ENCODE data around the gene NUP62.

The NUP62 gene

DNA sequence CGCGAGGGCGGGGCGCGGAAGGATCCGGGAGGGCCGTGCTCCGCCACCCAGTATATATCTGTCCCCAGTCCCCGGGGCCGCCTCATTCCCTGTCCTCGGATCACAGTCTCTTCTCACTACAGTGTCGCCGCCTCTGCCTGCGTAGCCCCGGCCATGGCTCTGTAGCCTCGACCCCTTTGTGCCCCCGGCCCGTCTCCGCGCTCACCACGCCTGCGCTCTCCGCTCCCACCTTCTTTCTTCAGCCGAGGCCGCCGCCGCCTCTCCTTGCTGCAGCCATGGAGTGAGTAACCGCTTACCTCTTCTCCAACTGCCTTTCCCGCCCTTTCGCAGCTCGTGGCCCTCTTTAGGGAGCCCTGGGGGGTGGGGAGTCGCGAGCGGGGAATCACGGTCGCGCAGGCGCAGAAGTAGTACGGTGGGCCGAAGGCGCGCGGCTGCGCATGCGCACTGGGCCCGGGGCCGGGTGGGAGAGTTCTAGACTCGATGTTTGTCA lies at the start of gene NUP62, which contains the start of gene ATF5:
Gene NUP62 (minus strand): TSS at position 384 of the 490 bp plus-strand sequence. CDS start 19,697 bp downstream, outside the sequence.
Gene ATF5 (plus strand): TSS at position 85 of the 490 bp plus-strand sequence. CDS start 1,646 bp downstream, outside the sequence.
- no peaks in the 10 kb centered on the region for H3K27me3 ChIP-seq (ENCODE audit: insufficient read depth, insufficient read length)
- no peaks in the 10 kb centered on the region for H3K9me3 ChIP-seq (ENCODE audit: insufficient read depth, low read length)
- H3K36me3 ChIP-seq (ENCODE audit: insufficient read depth, insufficient read length, low read length), result peaks cover 37% of the 10 kb centered on the region
- TF ChIP-seq SUZ12 (IDR thresholded peaks at IDR 0.05; ENCODE audit: extremely low read depth, insufficient read depth, insufficient read length) (no peak), YY1 (IDR thresholded peaks at IDR 0.05; ENCODE audit: insufficient read depth, insufficient read length) (no peak), ZNF274 (IDR thresholded peaks at IDR 0.05; ENCODE audit: low read depth, low read length) (no peak)
- peaks cover 13% of the 10 kb centered on the region for H3K4me1 ChIP-seq (ENCODE audit: insufficient read depth, insufficient read length)
- peak within 1 kb of the TSS; percentile 97 for H3K9ac ChIP-seq (ENCODE audit: insufficient read length, low read depth)
- DNase-seq (ENCODE audit: low read depth, low spot score), result peak; percentile 30
- peak within 1 kb of the TSS; percentile 91 for H3K4me3 ChIP-seq (ENCODE audit: insufficient read length, low read depth)

- DNase-seq (ENCODE audit: low read depth, low spot score), result no peak
- no peak overlapping the region for H3K9ac ChIP-seq (ENCODE audit: insufficient read length, low read depth)
- no peaks in the 10 kb centered on the region for H3K27me3 ChIP-seq (ENCODE audit: insufficient read depth, insufficient read length)
- H3K4me1 ChIP-seq (ENCODE audit: insufficient read depth, insufficient read length), result no peaks in the 10 kb centered on the region
- peaks cover 8% of the 10 kb centered on the region for H3K36me3 ChIP-seq (ENCODE audit: insufficient read depth, insufficient read length, low read length)
- H3K4me3 ChIP-seq (ENCODE audit: insufficient read length, low read depth), result no peak overlapping the region
- TF ChIP-seq ZNF274 (IDR thresholded peaks at IDR 0.05; ENCODE audit: low read depth, low read length) (no peak), YY1 (IDR thresholded peaks at IDR 0.05; ENCODE audit: insufficient read depth, insufficient read length) (no peak), SUZ12 (IDR thresholded peaks at IDR 0.05; ENCODE audit: extremely low read depth, insufficient read depth, insufficient read length) (no peak)
- H3K9me3 ChIP-seq (ENCODE audit: insufficient read depth, low read length), result no peaks in the 10 kb centered on the region
These were observed 49.0 kb upstream of the NUP62 start for GRCh38 chr19:49978324-49978723.

GRCh38 chr19:49977881-49978280 lies 48.6 kb upstream of the NUP62 start:
- Histone ChIP-seq H3K36me3 (ENCODE audit: insufficient read depth, insufficient read length, low read length) (peaks cover 8% of the 10 kb centered on the region), H3K9me3 (ENCODE audit: insufficient read depth, low read length) (no peaks in the 10 kb centered on the region), H3K4me1 (ENCODE audit: insufficient read depth, insufficient read length) (no peaks in the 10 kb centered on the region), H3K27me3 (ENCODE audit: insufficient read depth, insufficient read length) (no peaks in the 10 kb centered on the region), H3K4me3 (ENCODE audit: insufficient read length, low read depth) (no peak overlapping the region), H3K9ac (ENCODE audit: insufficient read length, low read depth) (no peak overlapping the region)
- TF ChIP-seq ZNF274 (IDR thresholded peaks at IDR 0.05; ENCODE audit: low read depth, low read length) (no peak), YY1 (IDR thresholded peaks at IDR 0.05; ENCODE audit: insufficient read depth, insufficient read length) (no peak), SUZ12 (IDR thresholded peaks at IDR 0.05; ENCODE audit: extremely low read depth, insufficient read depth, insufficient read length) (no peak)
- no peak for DNase-seq (ENCODE audit: low read depth, low spot score)

DNA sequence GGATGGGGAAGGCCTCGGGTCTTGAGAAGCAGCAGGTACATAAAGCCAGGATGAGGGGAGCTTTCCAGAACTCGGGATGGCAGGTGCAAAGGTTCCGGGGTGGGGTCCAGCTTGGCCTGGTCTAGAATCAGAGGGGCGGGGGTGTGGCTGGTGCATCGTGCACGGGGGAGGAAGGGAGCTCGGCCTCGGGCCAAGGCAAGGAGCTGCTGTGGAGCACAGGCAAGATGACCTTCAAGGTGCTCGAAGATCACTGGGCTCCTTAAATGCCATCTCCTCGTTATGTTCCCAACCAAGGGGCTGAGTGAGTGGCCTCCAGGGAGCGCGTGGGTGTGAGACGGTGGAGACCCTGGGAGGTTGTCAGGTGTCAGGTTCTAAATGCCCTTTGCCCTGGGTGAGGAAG lies 47.8 kb upstream of the NUP62 start:
- H3K36me3 ChIP-seq (ENCODE audit: insufficient read depth, insufficient read length, low read length), result peaks cover 8% of the 10 kb centered on the region

DNA sequence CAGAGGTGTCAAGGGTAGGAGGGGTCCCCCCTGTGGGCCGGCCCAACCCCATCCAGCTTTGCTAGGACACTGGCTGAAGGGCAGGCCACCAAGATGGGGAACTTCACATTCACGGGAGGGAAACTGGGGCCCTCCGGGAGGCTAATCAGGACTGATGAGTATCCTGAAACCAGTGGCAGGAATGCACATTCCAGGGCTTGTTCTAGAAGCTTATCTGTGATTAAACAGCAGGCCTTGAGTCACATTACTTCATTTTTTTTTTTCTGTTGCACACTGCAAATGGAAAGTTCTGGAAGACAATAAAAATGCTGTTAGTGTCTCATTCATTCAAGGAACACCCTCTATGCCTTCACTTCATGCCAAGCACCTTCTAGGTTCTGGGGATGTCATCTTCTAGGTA lies 47.2 kb upstream of the NUP62 start:
- no peak overlapping the region for H3K9ac ChIP-seq (ENCODE audit: insufficient read length, low read depth)
- TF ChIP-seq SUZ12 (IDR thresholded peaks at IDR 0.05; ENCODE audit: extremely low read depth, insufficient read depth, insufficient read length), result no peak
- TF ChIP-seq ZNF274 (IDR thresholded peaks at IDR 0.05; ENCODE audit: low read depth, low read length), result no peak
- TF ChIP-seq YY1 (IDR thresholded peaks at IDR 0.05; ENCODE audit: insufficient read depth, insufficient read length), result no peak

More for the DNA sequence above, 47.8 kb upstream of the NUP62 start:
- no peaks in the 10 kb centered on the region for H3K27me3 ChIP-seq (ENCODE audit: insufficient read depth, insufficient read length)
- no peaks in the 10 kb centered on the region for H3K9me3 ChIP-seq (ENCODE audit: insufficient read depth, low read length)
- H3K9ac ChIP-seq (ENCODE audit: insufficient read length, low read depth), result no peak overlapping the region
- TF ChIP-seq YY1 (IDR thresholded peaks at IDR 0.05; ENCODE audit: insufficient read depth, insufficient read length) (no peak), SUZ12 (IDR thresholded peaks at IDR 0.05; ENCODE audit: extremely low read depth, insufficient read depth, insufficient read length) (no peak), ZNF274 (IDR thresholded peaks at IDR 0.05; ENCODE audit: low read depth, low read length) (no peak)
- no peaks in the 10 kb centered on the region for H3K4me1 ChIP-seq (ENCODE audit: insufficient read depth, insufficient read length)
- DNase-seq (ENCODE audit: low read depth, low spot score), result no peak
- H3K4me3 ChIP-seq (ENCODE audit: insufficient read length, low read depth), result no peak overlapping the region

GRCh38 chr19:49975051-49975450 lies 45.7 kb upstream of the NUP62 start:
- DNase-seq (ENCODE audit: low read depth, low spot score), result no peak
- Histone ChIP-seq H3K9me3 (ENCODE audit: insufficient read depth, low read length) (no peaks in the 10 kb centered on the region), H3K27me3 (ENCODE audit: insufficient read depth, insufficient read length) (no peaks in the 10 kb centered on the region), H3K36me3 (ENCODE audit: insufficient read depth, insufficient read length, low read length) (peaks cover 5% of the 10 kb centered on the region), H3K4me1 (ENCODE audit: insufficient read depth, insufficient read length) (no peaks in the 10 kb centered on the region), H3K4me3 (ENCODE audit: insufficient read length, low read depth) (no peak overlapping the region), H3K9ac (ENCODE audit: insufficient read length, low read depth) (no peak overlapping the region)
- TF ChIP-seq SUZ12 (IDR thresholded peaks at IDR 0.05; ENCODE audit: extremely low read depth, insufficient read depth, insufficient read length) (no peak), YY1 (IDR thresholded peaks at IDR 0.05; ENCODE audit: insufficient read depth, insufficient read length) (no peak), ZNF274 (IDR thresholded peaks at IDR 0.05; ENCODE audit: low read depth, low read length) (no peak)

More for the DNA sequence above, 47.2 kb upstream of the NUP62 start:
- Histone ChIP-seq H3K4me3 (ENCODE audit: insufficient read length, low read depth) (no peak overlapping the region), H3K9me3 (ENCODE audit: insufficient read depth, low read length) (no peaks in the 10 kb centered on the region), H3K4me1 (ENCODE audit: insufficient read depth, insufficient read length) (no peaks in the 10 kb centered on the region), H3K27me3 (ENCODE audit: insufficient read depth, insufficient read length) (no peaks in the 10 kb centered on the region), H3K36me3 (ENCODE audit: insufficient read depth, insufficient read length, low read length) (peaks cover 5% of the 10 kb centered on the region)
- no peak for DNase-seq (ENCODE audit: low read depth, low spot score)

- Histone ChIP-seq H3K36me3 (ENCODE audit: insufficient read depth, insufficient read length, low read length) (peaks cover 5% of the 10 kb centered on the region), H3K27me3 (ENCODE audit: insufficient read depth, insufficient read length) (no peaks in the 10 kb centered on the region), H3K9ac (ENCODE audit: insufficient read length, low read depth) (no peak overlapping the region), H3K9me3 (ENCODE audit: insufficient read depth, low read length) (no peaks in the 10 kb centered on the region), H3K4me1 (ENCODE audit: insufficient read depth, insufficient read length) (no peaks in the 10 kb centered on the region), H3K4me3 (ENCODE audit: insufficient read length, low read depth) (no peak overlapping the region)
- DNase-seq (ENCODE audit: low read depth, low spot score), result no peak
- TF ChIP-seq SUZ12 (IDR thresholded peaks at IDR 0.05; ENCODE audit: extremely low read depth, insufficient read depth, insufficient read length) (no peak), ZNF274 (IDR thresholded peaks at IDR 0.05; ENCODE audit: low read depth, low read length) (no peak), YY1 (IDR thresholded peaks at IDR 0.05; ENCODE audit: insufficient read depth, insufficient read length) (no peak)
These were observed 44.7 kb upstream of the NUP62 start for GRCh38 chr19:49973987-49974386.
